ENCODE results near the gene OR2A5. TPM values are rescaled to one million over a fixed set of nuclear protein-coding genes. Genes with fewer than 3 reads are reported as not detected.
"Not testable (repeated sequence)": the region's sequence is repeated elsewhere in the genome, so short reads cannot be mapped to it uniquely, and the experiment has no call there.

Gene OR2A5
- total and polyA plus RNA-seq, 3 donors from 2014 or later = 0.31 to 0.43 TPM; not detected in 1

GRCh38 chr7:144006029-144006691 lies 42.6 kb upstream of the OR2A5 start:
- Histone ChIP-seq H3K27ac (no peak overlapping the region), H3K36me3 (ENCODE audit: low read depth, missing control alignments) (no peaks in the 10 kb centered on the region), H3K4me1 (no peaks in the 10 kb centered on the region), H3K9me3 (no peaks in the 10 kb centered on the region), H3K27me3 (no peaks in the 10 kb centered on the region), H3K4me3 (no peak overlapping the region)
- intact Hi-C loops (cut with DNase I; ENCODE audit: low total_unique reads) = no loop called here
- WGBS, 2 donors = 40 to 49% methylated on average over 1 of the region's 1 CpG
- TF ChIP-seq, protein P1, sequence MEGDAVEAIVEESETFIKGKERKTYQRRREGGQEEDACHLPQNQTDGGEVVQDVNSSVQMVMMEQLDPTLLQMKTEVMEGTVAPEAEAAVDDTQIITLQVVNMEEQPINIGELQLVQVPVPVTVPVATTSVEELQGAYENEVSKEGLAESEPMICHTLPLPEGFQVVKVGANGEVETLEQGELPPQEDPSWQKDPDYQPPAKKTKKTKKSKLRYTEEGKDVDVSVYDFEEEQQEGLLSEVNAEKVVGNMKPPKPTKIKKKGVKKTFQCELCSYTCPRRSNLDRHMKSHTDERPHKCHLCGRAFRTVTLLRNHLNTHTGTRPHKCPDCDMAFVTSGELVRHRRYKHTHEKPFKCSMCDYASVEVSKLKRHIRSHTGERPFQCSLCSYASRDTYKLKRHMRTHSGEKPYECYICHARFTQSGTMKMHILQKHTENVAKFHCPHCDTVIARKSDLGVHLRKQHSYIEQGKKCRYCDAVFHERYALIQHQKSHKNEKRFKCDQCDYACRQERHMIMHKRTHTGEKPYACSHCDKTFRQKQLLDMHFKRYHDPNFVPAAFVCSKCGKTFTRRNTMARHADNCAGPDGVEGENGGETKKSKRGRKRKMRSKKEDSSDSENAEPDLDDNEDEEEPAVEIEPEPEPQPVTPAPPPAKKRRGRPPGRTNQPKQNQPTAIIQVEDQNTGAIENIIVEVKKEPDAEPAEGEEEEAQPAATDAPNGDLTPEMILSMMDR (IDR thresholded peaks at IDR 0.05) = no peak
- TF ChIP-seq POLR2A (IDR thresholded peaks at IDR 0.05) = no peak
- DNase-seq = no peak

GRCh38 chr7:144006692-144007042 lies 42.1 kb upstream of the OR2A5 start:
- Histone ChIP-seq H3K9me3 (no peaks in the 10 kb centered on the region), H3K4me3 (no peak overlapping the region), H3K4me1 (no peaks in the 10 kb centered on the region), H3K36me3 (ENCODE audit: low read depth, missing control alignments) (no peaks in the 10 kb centered on the region), H3K27me3 (no peaks in the 10 kb centered on the region), H3K27ac (no peak overlapping the region)
- 80 to 95% methylated on average over 1 of the region's 1 CpG for WGBS, 2 donors
- TF ChIP-seq, protein P1 (IDR thresholded peaks at IDR 0.05) = no peak
- no peak for TF ChIP-seq POLR2A (IDR thresholded peaks at IDR 0.05)
- no peak for DNase-seq
- intact Hi-C loops (cut with DNase I; ENCODE audit: low total_unique reads) = no loop called here

DNA sequence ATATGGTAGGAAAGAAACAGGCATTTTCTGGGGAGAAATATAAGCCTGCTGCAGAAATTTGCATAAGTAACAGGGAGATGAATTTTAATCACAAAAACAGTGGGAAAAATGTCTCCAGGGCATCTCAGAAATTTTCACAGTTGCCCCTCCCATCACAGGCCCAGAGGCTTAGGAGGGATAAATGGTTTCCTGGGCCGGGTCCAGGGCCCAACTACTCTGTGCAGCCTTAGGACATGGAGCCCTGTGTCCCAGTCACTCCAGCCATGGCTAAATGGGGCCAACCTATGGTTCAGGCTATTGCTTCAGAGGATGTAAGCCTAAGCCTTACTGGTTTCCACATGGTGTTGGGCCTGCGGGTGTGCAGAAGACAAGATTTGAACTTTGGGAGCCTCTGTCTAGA lies 39.4 kb upstream of the OR2A5 start:
- no peak overlapping the region for H3K27ac ChIP-seq
- no peaks in the 10 kb centered on the region for H3K27me3 ChIP-seq
- H3K9me3 ChIP-seq = no peaks in the 10 kb centered on the region
- H3K36me3 ChIP-seq (ENCODE audit: low read depth, missing control alignments) = no peaks in the 10 kb centered on the region
- 85 to 100% methylated on average over 2 of the region's 2 CpGs for WGBS, 2 donors
- TF ChIP-seq POLR2A (IDR thresholded peaks at IDR 0.05) = no peak
- TF ChIP-seq, protein P1 (IDR thresholded peaks at IDR 0.05) = no peak
- H3K4me3 ChIP-seq = no peak overlapping the region
- H3K4me1 ChIP-seq = no peaks in the 10 kb centered on the region
- intact Hi-C loops (cut with DNase I; ENCODE audit: low total_unique reads) = no loop called here
- no peak for DNase-seq

DNA sequence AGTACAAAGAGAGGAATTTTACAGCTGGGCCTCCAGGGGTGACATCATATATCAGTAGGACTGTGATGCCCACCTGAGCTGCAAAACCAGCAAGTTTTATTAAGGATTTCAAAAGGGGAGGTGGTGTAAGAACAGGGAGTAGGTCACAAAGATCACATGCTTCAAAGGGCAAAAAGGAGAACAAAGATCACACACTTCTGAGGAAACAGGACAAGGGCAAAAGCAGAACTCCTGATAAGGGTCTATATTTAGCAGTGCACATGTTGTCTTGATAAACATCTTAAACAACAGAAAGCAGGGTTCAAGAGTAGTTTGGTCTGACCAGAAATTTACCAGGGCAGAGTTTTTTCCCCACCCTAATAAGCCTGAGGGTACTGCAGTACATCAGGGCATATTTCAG lies 38.7 kb upstream of the OR2A5 start:
- intact Hi-C loops (cut with DNase I; ENCODE audit: low total_unique reads) = not testable (repeated sequence)

GRCh38 chr7:144010821-144011220 lies 37.9 kb upstream of the OR2A5 start:
- H3K27ac ChIP-seq; H3K36me3 ChIP-seq (ENCODE audit: low read depth, missing control alignments); H3K4me3 ChIP-seq; H3K27me3 ChIP-seq; intact Hi-C loops (cut with DNase I; ENCODE audit: low total_unique reads); H3K4me1 ChIP-seq; DNase-seq; H3K9me3 ChIP-seq: not testable (repeated sequence)
- 68 to 84% methylated on average over 1 of the region's 1 CpG for WGBS, 2 donors

More for the DNA sequence above, 38.7 kb upstream of the OR2A5 start:
- not testable (repeated sequence) for H3K4me3 ChIP-seq; H3K27me3 ChIP-seq; H3K9me3 ChIP-seq; H3K36me3 ChIP-seq (ENCODE audit: low read depth, missing control alignments); H3K4me1 ChIP-seq; H3K27ac ChIP-seq; DNase-seq

Data from testis (tissue), 3 donors.